ENCODE results near the gene GMEB2. TPM values are rescaled to one million over a fixed set of nuclear protein-coding genes. Genes with fewer than 3 reads are reported as not detected.

The GMEB2 gene
- polyA plus RNA-seq, 1 of the 3 experiments (the other 2 are of a cell fraction): 6.5 TPM

DNA sequence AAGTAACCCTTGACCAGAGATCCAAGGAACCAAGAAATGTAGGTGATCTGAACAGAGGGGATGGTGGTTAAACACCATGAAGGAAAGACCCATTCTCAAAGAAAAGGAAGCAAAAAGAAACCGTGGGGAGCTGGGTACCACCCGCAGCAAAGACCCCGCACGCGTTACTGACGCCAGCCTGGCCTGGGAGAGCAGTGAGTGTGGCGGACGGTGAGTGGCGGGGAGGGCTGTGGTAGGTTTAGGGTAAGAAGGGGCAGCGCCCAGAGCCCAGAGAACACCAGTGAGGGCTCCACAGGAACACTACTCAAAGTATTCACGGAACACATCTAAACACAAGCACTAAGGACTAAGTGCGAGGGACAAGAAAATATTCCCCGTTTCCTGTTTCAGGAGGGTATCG is 4.2 kb downstream of the GMEB2 start:
- POLR2A ChIA-PET: no interaction called here

DNA sequence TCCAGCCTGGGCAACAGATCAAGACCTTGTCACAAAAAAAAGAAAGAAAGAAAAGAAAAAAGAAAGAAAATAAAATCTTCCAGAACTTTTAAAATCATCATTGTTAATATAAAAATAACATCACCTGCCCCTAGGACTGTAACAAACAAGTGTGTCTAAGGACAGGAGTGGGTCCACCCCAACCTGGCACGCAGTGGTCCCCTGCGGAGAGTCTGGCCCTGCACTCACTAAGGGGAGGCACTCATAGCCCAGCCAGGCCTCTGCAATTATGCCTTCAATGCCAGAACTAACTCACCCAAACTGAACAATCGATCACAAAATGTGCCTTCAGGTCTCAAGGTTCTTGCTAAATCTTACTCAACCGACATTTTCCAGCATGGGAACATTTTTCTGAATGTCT is 4.8 kb downstream of the GMEB2 start:
- peaks cover 0 to 12% of the 10 kb centered on the region in 2 experiments for H3K36me3 ChIP-seq (replicated peaks in 1 of 2; ENCODE audit: control insufficient read depth in 1 of 2, insufficient read depth in 2 of 2, low read length in 1 of 2)
- ChIA-PET CTCF (interaction anchor here (1.6 kb wide), 1 partner anchor 84 kb away, joined by 3 read pairs; no protein-coding TSS in a partner anchor), POLR2A (no interaction called here)
- H3K4me3 ChIP-seq (ENCODE audit: low read depth in 2 of 2, low read length in 1 of 2): no peak overlapping the region
- no peaks in the 10 kb centered on the region for H4K20me1 ChIP-seq (ENCODE audit: insufficient read depth)
- no peaks in the 10 kb centered on the region for H3F3A ChIP-seq (replicated peaks; ENCODE audit: insufficient read depth)
- H3K4me1 ChIP-seq (ENCODE audit: control insufficient read depth in 1 of 2, insufficient read depth in 2 of 2, low read depth in 1 of 2, low read length in 1 of 2): peaks cover 0 to 6% of the 10 kb centered on the region in 2 experiments; a peak in 1 of 4 replicates
- peaks cover 60% of the 10 kb centered on the region for H3K79me2 ChIP-seq (ENCODE audit: insufficient read depth)
- WGBS (ENCODE audit: low lambda C conversion rate): 99% methylated on average over 4 of the region's 4 CpGs
- no peak for TF ChIP-seq RAD21 (IDR thresholded peaks at IDR 0.05; ENCODE audit: low read length)
- TF ChIP-seq MXI1 (IDR thresholded peaks at IDR 0.05; ENCODE audit: low read depth, low read length): no peak
- TF ChIP-seq ELF1 (IDR thresholded peaks at IDR 0.05): no peak
- TF ChIP-seq YY1 (IDR thresholded peaks at IDR 0.05; ENCODE audit: low read depth): no peak
- TF ChIP-seq, protein P1, sequence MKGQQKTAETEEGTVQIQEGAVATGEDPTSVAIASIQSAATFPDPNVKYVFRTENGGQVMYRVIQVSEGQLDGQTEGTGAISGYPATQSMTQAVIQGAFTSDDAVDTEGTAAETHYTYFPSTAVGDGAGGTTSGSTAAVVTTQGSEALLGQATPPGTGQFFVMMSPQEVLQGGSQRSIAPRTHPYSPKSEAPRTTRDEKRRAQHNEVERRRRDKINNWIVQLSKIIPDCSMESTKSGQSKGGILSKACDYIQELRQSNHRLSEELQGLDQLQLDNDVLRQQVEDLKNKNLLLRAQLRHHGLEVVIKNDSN (IDR thresholded peaks at IDR 0.05; ENCODE audit: borderline replicate concordance, low read depth): no peak
- no peaks in the 10 kb centered on the region for H3K9me3 ChIP-seq
- no peaks in the 10 kb centered on the region for H3K27me3 ChIP-seq (ENCODE audit: insufficient read depth)
- no peak overlapping the region for H3K4me2 ChIP-seq
- DNase-seq: no peak
- no peaks in the 10 kb centered on the region for H3K9me2 ChIP-seq
- no peak overlapping the region for H3K9ac ChIP-seq
- H2AFZ ChIP-seq (ENCODE audit: low read depth): no peak overlapping the region
- H3K27ac ChIP-seq (ENCODE audit: low read depth in 2 of 2, low read length in 1 of 2): no peak overlapping the region

More for the DNA sequence above, 4.2 kb downstream of the GMEB2 start:
- Histone ChIP-seq H4K20me1 (ENCODE audit: insufficient read depth) (no peaks in the 10 kb centered on the region), H2AFZ (ENCODE audit: low read depth) (no peak overlapping the region), H3K27ac (ENCODE audit: low read depth in 2 of 2, low read length in 1 of 2) (no peak overlapping the region), H3K9me2 (no peaks in the 10 kb centered on the region), H3K27me3 (ENCODE audit: insufficient read depth) (no peaks in the 10 kb centered on the region), H3K4me2 (no peak overlapping the region), H3K79me2 (ENCODE audit: insufficient read depth) (peaks cover 65% of the 10 kb centered on the region), H3K9me3 (no peaks in the 10 kb centered on the region), H3K9ac (no peak overlapping the region), H3F3A (replicated peaks; ENCODE audit: insufficient read depth) (no peaks in the 10 kb centered on the region), H3K36me3 (replicated peaks in 1 of 2; ENCODE audit: control insufficient read depth in 1 of 2, insufficient read depth in 2 of 2, low read length in 1 of 2) (peaks cover 0 to 12% of the 10 kb centered on the region in 2 experiments), H3K4me3 (ENCODE audit: low read depth in 2 of 2, low read length in 1 of 2) (no peak overlapping the region), H3K4me1 (ENCODE audit: control insufficient read depth in 1 of 2, insufficient read depth in 2 of 2, low read depth in 1 of 2, low read length in 1 of 2) (peaks cover 0 to 6% of the 10 kb centered on the region in 2 experiments; a peak in 2 of 4 replicates)
- 96% methylated on average over 14 of the region's 14 CpGs for WGBS (ENCODE audit: low lambda C conversion rate)
- DNase-seq: no peak
- no peak for TF ChIP-seq POLR2AphosphoS5 (IDR thresholded peaks at IDR 0.05; ENCODE audit: low read depth, low read length)
- CTCF ChIA-PET: no interaction called here

DNA sequence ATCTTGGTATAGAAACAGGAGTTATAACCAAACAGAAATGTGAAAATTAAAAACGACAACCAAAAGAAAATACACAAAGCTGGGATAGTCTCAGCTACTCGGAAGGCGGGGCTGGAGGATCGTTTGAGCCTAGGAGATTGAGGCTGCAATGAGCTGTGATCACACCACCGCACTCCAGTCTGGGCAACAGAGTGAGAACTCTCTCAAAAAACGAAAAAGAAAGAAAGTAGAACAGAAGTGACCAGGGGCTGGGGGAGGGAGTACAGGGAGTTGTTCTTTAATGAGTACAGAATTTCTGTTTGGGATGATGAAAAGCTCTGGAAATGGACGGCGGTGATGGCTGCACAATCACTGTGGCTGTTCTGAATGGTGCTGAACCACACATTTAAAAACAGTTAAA is 5.9 kb downstream of the GMEB2 start:
- H3K4me2 ChIP-seq: no peak overlapping the region
- no peak for DNase-seq
- no peaks in the 10 kb centered on the region for H3K27me3 ChIP-seq (ENCODE audit: insufficient read depth)
- no peak overlapping the region for H3K27ac ChIP-seq (ENCODE audit: low read depth in 2 of 2, low read length in 1 of 2)
- no peak overlapping the region for H3K4me3 ChIP-seq (ENCODE audit: low read depth in 2 of 2, low read length in 1 of 2)
- H3F3A ChIP-seq (replicated peaks; ENCODE audit: insufficient read depth): no peaks in the 10 kb centered on the region
- peaks cover 0 to 12% of the 10 kb centered on the region in 2 experiments for H3K36me3 ChIP-seq (replicated peaks in 1 of 2; ENCODE audit: control insufficient read depth in 1 of 2, insufficient read depth in 2 of 2, low read length in 1 of 2)
- peaks cover 59% of the 10 kb centered on the region for H3K79me2 ChIP-seq (ENCODE audit: insufficient read depth)
- H3K9me2 ChIP-seq: no peaks in the 10 kb centered on the region
- H3K4me1 ChIP-seq (ENCODE audit: control insufficient read depth in 1 of 2, insufficient read depth in 2 of 2, low read depth in 1 of 2, low read length in 1 of 2): peaks cover 0 to 6% of the 10 kb centered on the region in 2 experiments; a peak in 1 of 4 replicates
- TF ChIP-seq NRF1 (IDR thresholded peaks at IDR 0.05; ENCODE audit: low read depth, low read length) (no peak), FOXJ3 (CRISPR knock-in tag; IDR thresholded peaks at IDR 0.05) (no peak), TCF12 (IDR thresholded peaks at IDR 0.05) (no peak), RAD21 (IDR thresholded peaks at IDR 0.05; ENCODE audit: low read length) (no peak), RCOR1 (IDR thresholded peaks at IDR 0.05; ENCODE audit: low read length) (no peak), SIN3A (IDR thresholded peaks at IDR 0.05; ENCODE audit: borderline replicate concordance, low read depth, low read length) (no peak)
- TF ChIP-seq, protein P1 (IDR thresholded peaks at IDR 0.05; ENCODE audit: borderline replicate concordance, low read depth): no peak
- TF ChIP-seq, protein P2, sequence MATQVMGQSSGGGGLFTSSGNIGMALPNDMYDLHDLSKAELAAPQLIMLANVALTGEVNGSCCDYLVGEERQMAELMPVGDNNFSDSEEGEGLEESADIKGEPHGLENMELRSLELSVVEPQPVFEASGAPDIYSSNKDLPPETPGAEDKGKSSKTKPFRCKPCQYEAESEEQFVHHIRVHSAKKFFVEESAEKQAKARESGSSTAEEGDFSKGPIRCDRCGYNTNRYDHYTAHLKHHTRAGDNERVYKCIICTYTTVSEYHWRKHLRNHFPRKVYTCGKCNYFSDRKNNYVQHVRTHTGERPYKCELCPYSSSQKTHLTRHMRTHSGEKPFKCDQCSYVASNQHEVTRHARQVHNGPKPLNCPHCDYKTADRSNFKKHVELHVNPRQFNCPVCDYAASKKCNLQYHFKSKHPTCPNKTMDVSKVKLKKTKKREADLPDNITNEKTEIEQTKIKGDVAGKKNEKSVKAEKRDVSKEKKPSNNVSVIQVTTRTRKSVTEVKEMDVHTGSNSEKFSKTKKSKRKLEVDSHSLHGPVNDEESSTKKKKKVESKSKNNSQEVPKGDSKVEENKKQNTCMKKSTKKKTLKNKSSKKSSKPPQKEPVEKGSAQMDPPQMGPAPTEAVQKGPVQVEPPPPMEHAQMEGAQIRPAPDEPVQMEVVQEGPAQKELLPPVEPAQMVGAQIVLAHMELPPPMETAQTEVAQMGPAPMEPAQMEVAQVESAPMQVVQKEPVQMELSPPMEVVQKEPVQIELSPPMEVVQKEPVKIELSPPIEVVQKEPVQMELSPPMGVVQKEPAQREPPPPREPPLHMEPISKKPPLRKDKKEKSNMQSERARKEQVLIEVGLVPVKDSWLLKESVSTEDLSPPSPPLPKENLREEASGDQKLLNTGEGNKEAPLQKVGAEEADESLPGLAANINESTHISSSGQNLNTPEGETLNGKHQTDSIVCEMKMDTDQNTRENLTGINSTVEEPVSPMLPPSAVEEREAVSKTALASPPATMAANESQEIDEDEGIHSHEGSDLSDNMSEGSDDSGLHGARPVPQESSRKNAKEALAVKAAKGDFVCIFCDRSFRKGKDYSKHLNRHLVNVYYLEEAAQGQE (IDR thresholded peaks at IDR 0.05; ENCODE audit: low read depth, low read length): no peak
- H3K9me3 ChIP-seq: no peaks in the 10 kb centered on the region
- H4K20me1 ChIP-seq (ENCODE audit: insufficient read depth): no peaks in the 10 kb centered on the region
- ChIA-PET CTCF (interaction anchor here (0.8 to 1.6 kb wide), 3 partner anchors 82 to 353 kb away, joined by 3 to 4 read pairs (median 3); no protein-coding TSS in a partner anchor), POLR2A (no interaction called here)
- 86% methylated on average over 8 of the region's 8 CpGs for WGBS (ENCODE audit: low lambda C conversion rate)
- no peak overlapping the region for H3K9ac ChIP-seq
- H2AFZ ChIP-seq (ENCODE audit: low read depth): no peak overlapping the region
